NCI-H345 treated with DMSO at 0.1 percent for 48 hours (cell line): ENCODE measurements around the gene SPIN2B.
"Not testable (repeated sequence)": the region's sequence is repeated elsewhere in the genome, so short reads cannot be mapped to it uniquely, and the experiment has no call there.

Experiments
- DNase-seq: peaks from one replicate; lab custom pipeline; 2025; ENCODE audit not compliant: unreplicated experiment; lab: John Stamatoyannopoulos, UW

Gene SPIN2B

GRCh38 chrX:57121162-57121755 is at the start of gene SPIN2B:
Gene SPIN2B, minus strand, starts transcription at chrX:57121548.
- peak; percentile 36 for DNase-seq

- DNase-seq: peak; percentile 10
These were observed 35.2 kb upstream of the SPIN2B start for GRCh38 chrX:57156397-57157049.

- DNase-seq: peak; percentile 1
These were observed 33.8 kb upstream of the SPIN2B start for GRCh38 chrX:57155171-57155570.

- DNase-seq: not testable (repeated sequence)
These were observed 30.9 kb upstream of the SPIN2B start for GRCh38 chrX:57152222-57152621.

GRCh38 chrX:57138674-57139073 is 17.3 kb upstream of the SPIN2B start:
- no peak for DNase-seq

GRCh38 chrX:57137501-57137900 is 16.2 kb upstream of the SPIN2B start:
- DNase-seq: no peak

- DNase-seq: not testable (repeated sequence)
These were observed 15.7 kb upstream of the SPIN2B start, which contains the start of gene SPIN2A for GRCh38 chrX:57137073-57137472. Gene SPIN2A, minus strand, starts transcription at chrX:57137397. Its CDS starts 800 bp downstream, at chrX:57136597.

GRCh38 chrX:57136589-57136988 is 15.2 kb upstream of the SPIN2B start:
- DNase-seq: not testable (repeated sequence)

GRCh38 chrX:57135287-57135686 is 13.9 kb upstream of the SPIN2B start:
- DNase-seq: no peak

GRCh38 chrX:57134702-57135101 is 13.4 kb upstream of the SPIN2B start:
- no peak for DNase-seq

- no peak for DNase-seq
These were observed 12.4 kb upstream of the SPIN2B start for GRCh38 chrX:57133706-57134105.

GRCh38 chrX:57133284-57133683 is 11.9 kb upstream of the SPIN2B start:
- DNase-seq: not testable (repeated sequence)

- DNase-seq: no peak
These were observed 10.7 kb upstream of the SPIN2B start for GRCh38 chrX:57132046-57132445.

GRCh38 chrX:57121816-57122215 is 468 bp upstream of the SPIN2B start:
- peak; percentile 0 for DNase-seq

- not testable (repeated sequence) for DNase-seq
These were observed 658 bp downstream of the SPIN2B start for GRCh38 chrX:57120619-57121161.

- no peak for DNase-seq
These were observed 1.9 kb downstream of the SPIN2B start for GRCh38 chrX:57119416-57119815.

- not testable (repeated sequence) for DNase-seq
These were observed 3.8 kb downstream of the SPIN2B start for GRCh38 chrX:57117566-57117965.

- DNase-seq: no peak
These were observed 16.4 kb downstream of the SPIN2B start for GRCh38 chrX:57104921-57105398.

- DNase-seq: no peak
These were observed 16.9 kb downstream of the SPIN2B start for GRCh38 chrX:57104406-57104805.

- no peak for DNase-seq
These were observed 17.9 kb downstream of the SPIN2B start for GRCh38 chrX:57103489-57103888.

- not testable (repeated sequence) for DNase-seq
These were observed 18.4 kb downstream of the SPIN2B start for GRCh38 chrX:57102918-57103317.

GRCh38 chrX:57083143-57083542 is 38.2 kb downstream of the SPIN2B start:
- no peak for DNase-seq
